Caki2 (cell line): ENCODE measurements around the gene KRTAP10-1. TPM values are rescaled to one million over a fixed set of nuclear protein-coding genes. Genes with fewer than 3 reads are reported as not detected.
"Not testable (repeated sequence)": the region's sequence is repeated elsewhere in the genome, so short reads cannot be mapped to it uniquely, and the experiment has no call there.

Experiments used
- DNase-seq: peaks from one replicate; pipeline ENCODE4 v3.0.0-alpha.2; 2015; ENCODE audit warnings: low read depth
- in situ Hi-C: cut with HindIII; loops from 2 replicates; pipeline ENCODE4 v1.10.0; 2016; ENCODE audit warnings: low sequenced_read_pairs, low pct_unique_long_range_greater_than_20kb, mixed read lengths
- total RNA-seq: library from RNA; depleted of rRNA; stranded (reverse); fragments of >200 nt; shearing (Covaris generic); gene quantifications from 2 replicates; pipeline ENCODE4 v1.2.3, GENCODE V29; 2014; ENCODE audit warnings: low replicate concordance

Gene KRTAP10-1
- total RNA-seq, 1 experiment from 2014 or later, result not detected

GRCh38 chr21:44572959-44573583, 33.1 kb upstream of the KRTAP10-1 start:
- in situ Hi-C loops, result no loop called here
- DNase-seq, result peak; percentile 48

GRCh38 chr21:44571844-44572782, 32.1 kb upstream of the KRTAP10-1 start:
- DNase-seq, result no peak
- in situ Hi-C loops, result no loop called here

- in situ Hi-C loops, result no loop called here
- no peak for DNase-seq
These were observed 31.3 kb upstream of the KRTAP10-1 start for GRCh38 chr21:44571296-44571695.

GRCh38 chr21:44569861-44570517, 30.0 kb upstream of the KRTAP10-1 start:
- no peak for DNase-seq
- in situ Hi-C loops, result no loop called here

- in situ Hi-C loops, result no loop called here
- DNase-seq, result no peak
These were observed 28.9 kb upstream of the KRTAP10-1 start for GRCh38 chr21:44568667-44569556.

- no peak for DNase-seq
- in situ Hi-C loops, result no loop called here
These were observed 28.3 kb upstream of the KRTAP10-1 start for GRCh38 chr21:44568261-44568660.

- in situ Hi-C loops, result no loop called here
- DNase-seq, result no peak
These were observed 27.6 kb upstream of the KRTAP10-1 start for GRCh38 chr21:44567481-44568171.

- DNase-seq, result no peak
- in situ Hi-C loops, result no loop called here
These were observed 26.4 kb upstream of the KRTAP10-1 start for GRCh38 chr21:44566403-44566802.

- in situ Hi-C loops, result no loop called here
These were observed 25.0 kb upstream of the KRTAP10-1 start for GRCh38 chr21:44564886-44565598.

GRCh38 chr21:44564099-44564498, 24.1 kb upstream of the KRTAP10-1 start:
- no peak for DNase-seq
- in situ Hi-C loops, result no loop called here

More at GRCh38 chr21:44564886-44565598, 25.0 kb upstream of the KRTAP10-1 start:
- DNase-seq, result no peak

- in situ Hi-C loops, result no loop called here
- no peak for DNase-seq
These were observed 18.7 kb upstream of the KRTAP10-1 start, which contains the start of gene KRTAP10-3 for GRCh38 chr21:44558695-44559094. TSS of gene KRTAP10-3 (minus strand) at chr21:44558795. CDS start at chr21:44558715, 80 bp downstream.

- in situ Hi-C loops, result not testable (repeated sequence)
These were observed 18.3 kb upstream of the KRTAP10-1 start for GRCh38 chr21:44558329-44558675.

GRCh38 chr21:44557491-44558328, 17.7 kb upstream of the KRTAP10-1 start:
- in situ Hi-C loops, result no loop called here
- DNase-seq, result no peak

More at GRCh38 chr21:44558329-44558675, 18.3 kb upstream of the KRTAP10-1 start:
- not testable (repeated sequence) for DNase-seq

GRCh38 chr21:44556879-44557278, 16.9 kb upstream of the KRTAP10-1 start:
- DNase-seq, result no peak
- in situ Hi-C loops, result no loop called here

- in situ Hi-C loops, result no loop called here
- DNase-seq, result no peak
These were observed 15.3 kb upstream of the KRTAP10-1 start for GRCh38 chr21:44555200-44555875.

- in situ Hi-C loops, result no loop called here
- no peak for DNase-seq
These were observed 12.7 kb upstream of the KRTAP10-1 start for GRCh38 chr21:44552681-44553080.
